Subcutaneous abdominal adipose tissue (tissue), 5 donors: ENCODE results near the gene SLC9A1.
"Not testable (repeated sequence)": the region's sequence is repeated elsewhere in the genome, so short reads cannot be mapped to it uniquely, and the experiment has no call there.

Experiments used
- H3K27ac ChIP-seq: one replicate; pipeline ENCODE4 v1.7.0; 2013; ENCODE audit warnings: low read depth, mild to moderate bottlenecking, inconsistent platforms, low read length, moderate library complexity
- H3K27me3 ChIP-seq, 5 donors: one replicate each; pipeline ENCODE4 v1.7.0; 2013; ENCODE audit warnings: low read length in 5 of 5, inconsistent platforms in 1 of 5; ENCODE audit not compliant: control insufficient read depth in 5 of 5, insufficient read depth in 4 of 5
- H3K36me3 ChIP-seq, 5 donors: one replicate each; pipeline ENCODE4 v1.7.0; 2013; ENCODE audit warnings: low read length in 5 of 5; ENCODE audit not compliant: control insufficient read depth in 5 of 5, insufficient read depth in 5 of 5
- H3K4me1 ChIP-seq, 5 donors: one replicate each; pipeline ENCODE4 v1.7.0; 2013; ENCODE audit warnings: low read length in 5 of 5, mild to moderate bottlenecking in 3 of 5, moderate library complexity in 1 of 5; ENCODE audit not compliant: control insufficient read depth in 5 of 5, insufficient read depth in 5 of 5
- H3K4me3 ChIP-seq, 5 donors: one replicate each; pipeline ENCODE4 v1.7.0; 2013; ENCODE audit warnings: low read length in 5 of 5, low read depth in 1 of 5
- H3K9ac ChIP-seq, 5 donors: one replicate each; pipeline ENCODE4 v1.7.0; 2013; ENCODE audit warnings: low read length in 5 of 5, mild to moderate bottlenecking in 4 of 5, moderate library complexity in 3 of 5
- H3K9me3 ChIP-seq, 5 donors: one replicate each; pipeline ENCODE4 v1.7.0; 2013; ENCODE audit warnings: low read length in 5 of 5; ENCODE audit not compliant: control insufficient read depth in 5 of 5
- donor health status: healthy.
- donor health status: healthy.
- donor health status: healthy.
- donor health status: healthy.
- donor health status: healthy.

The SLC9A1 gene

DNA sequence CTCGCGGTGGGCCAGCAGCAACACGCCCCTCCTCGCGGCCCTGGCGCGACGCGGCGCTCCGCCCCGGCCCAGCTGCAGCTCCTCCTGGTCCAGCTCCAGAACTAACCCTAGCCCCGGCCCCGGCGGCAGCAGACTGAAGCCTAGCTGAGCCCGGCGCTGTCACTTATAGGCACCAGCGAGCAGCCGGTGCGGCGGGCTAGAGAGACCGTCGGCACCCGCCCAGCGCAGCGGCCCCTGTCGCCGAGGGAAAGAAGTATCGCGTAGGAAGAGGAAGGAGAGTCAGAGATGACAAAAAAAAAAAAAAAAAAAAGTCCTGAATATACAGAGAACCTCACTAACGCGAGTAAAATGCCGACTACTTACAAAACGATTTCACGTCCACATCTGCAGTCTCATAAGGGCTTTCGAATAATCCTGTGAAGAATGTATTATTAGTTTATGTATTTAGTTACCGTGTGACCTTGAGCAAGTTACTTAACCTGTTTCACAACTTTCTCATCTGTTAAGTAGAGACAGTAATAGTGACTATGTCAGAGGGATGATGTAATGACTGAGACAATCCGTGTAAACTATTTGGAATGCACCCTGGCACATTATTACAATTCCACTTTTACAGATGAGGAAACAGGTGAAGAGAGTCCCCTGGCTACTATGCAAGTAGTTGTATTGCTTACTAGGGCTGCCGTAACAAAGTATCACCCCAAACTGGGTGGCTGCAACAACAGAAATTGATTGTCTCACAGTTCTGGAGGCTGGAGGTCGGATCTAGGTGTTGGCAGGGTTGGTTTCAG is at the start of gene SLC9A1:
Gene SLC9A1, minus strand, starts transcription at position 135 of the 791 bp plus-strand sequence. CDS start 791 bp downstream, outside the sequence.
- H3K27ac ChIP-seq: peak within 1 kb of the TSS; percentile 82
- peaks cover 0 to 3% (median 0%) of the 10 kb centered on the region in 5 donors for H3K27me3 ChIP-seq
- no peaks in the 10 kb centered on the region for H3K36me3 ChIP-seq
- peak within 1 kb of the TSS; percentile 78 to 92 (median 90) for H3K9ac ChIP-seq
- peak within 1 kb of the TSS; percentile 65 to 89 (median 75) for H3K4me3 ChIP-seq
- H3K9me3 ChIP-seq: no peaks in the 10 kb centered on the region
- peaks cover 25 to 38% (median 35%) of the 10 kb centered on the region in 5 donors for H3K4me1 ChIP-seq

DNA sequence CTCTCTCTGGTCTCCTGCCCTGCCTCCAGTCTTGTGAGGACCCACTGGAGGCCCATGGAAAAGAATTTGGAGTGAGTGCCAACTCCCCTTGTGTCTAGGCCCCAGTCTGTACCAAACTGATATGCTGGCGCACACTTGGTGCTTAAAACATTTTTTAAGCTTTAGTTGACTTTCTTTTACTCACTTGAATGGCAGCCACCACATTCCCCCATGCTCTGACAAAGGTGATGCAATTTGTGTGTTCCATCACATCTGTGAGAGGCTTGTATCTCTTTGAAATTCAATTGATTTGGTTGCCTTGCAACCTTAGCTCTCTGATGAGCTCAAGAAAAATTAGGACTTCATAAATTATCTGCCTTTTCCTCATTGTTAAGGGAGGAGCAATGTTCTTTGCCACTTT is 49.0 kb upstream of the SLC9A1 start:
- Histone ChIP-seq H3K4me1 (no peaks in the 10 kb centered on the region), H3K9me3 (no peaks in the 10 kb centered on the region), H3K36me3 (no peaks in the 10 kb centered on the region), H3K9ac (no peak overlapping the region), H3K27me3 (peaks cover 0 to 4% (median 0%) of the 10 kb centered on the region in 5 donors), H3K4me3 (no peak overlapping the region), H3K27ac (no peak overlapping the region)

DNA sequence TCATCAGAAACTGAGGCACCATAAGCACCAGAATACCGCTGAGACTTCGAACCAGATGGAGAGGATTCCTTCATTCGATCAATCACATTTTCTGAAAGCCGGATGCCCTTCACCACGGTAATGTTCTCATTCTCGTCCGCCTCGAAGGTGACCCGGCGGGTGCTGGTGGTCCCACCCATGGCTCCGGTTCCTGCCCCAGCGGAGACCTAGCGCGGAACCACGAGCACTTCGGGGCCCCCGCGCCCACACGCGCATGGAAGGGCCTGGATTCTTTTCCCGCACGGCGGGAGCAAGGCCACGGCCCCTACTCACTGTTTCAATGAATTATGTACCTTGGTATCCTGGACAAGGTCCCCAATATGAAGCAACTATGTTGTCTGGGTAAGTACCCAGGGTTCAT is 46.4 kb upstream of the SLC9A1 start:
- H3K4me3 ChIP-seq: no peak overlapping the region
- H3K36me3 ChIP-seq: no peaks in the 10 kb centered on the region
- H3K9me3 ChIP-seq: no peaks in the 10 kb centered on the region
- H3K4me1 ChIP-seq: no peaks in the 10 kb centered on the region
- no peak overlapping the region for H3K27ac ChIP-seq
- H3K9ac ChIP-seq: no peak overlapping the region
- H3K27me3 ChIP-seq: peaks cover 0 to 4% (median 0%) of the 10 kb centered on the region in 5 donors

DNA sequence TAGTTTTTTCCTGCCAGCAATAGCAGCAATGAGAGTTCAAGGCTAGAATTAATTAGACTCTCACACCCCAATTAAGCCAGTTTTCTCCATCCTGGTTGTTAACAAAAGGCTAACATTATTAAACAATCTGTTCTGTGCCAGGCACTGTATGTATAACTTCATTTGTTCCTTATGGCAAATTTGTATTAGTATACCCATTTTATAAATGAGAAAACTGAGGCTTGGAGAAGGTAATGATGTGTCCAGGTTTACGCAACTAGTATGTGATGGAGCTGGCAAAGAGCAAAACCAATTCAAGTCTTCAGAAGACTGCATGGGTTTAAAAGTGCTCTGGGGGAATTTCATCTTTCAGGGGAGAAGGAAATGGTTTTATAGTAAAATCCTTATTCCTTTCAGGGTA is 38.3 kb upstream of the SLC9A1 start:
- H3K9me3 ChIP-seq: no peaks in the 10 kb centered on the region
- no peak overlapping the region for H3K9ac ChIP-seq
- H3K4me3 ChIP-seq: no peak overlapping the region
- peaks cover 0 to 3% (median 0%) of the 10 kb centered on the region in 5 donors for H3K27me3 ChIP-seq
- no peaks in the 10 kb centered on the region for H3K4me1 ChIP-seq
- no peaks in the 10 kb centered on the region for H3K36me3 ChIP-seq
- no peak overlapping the region for H3K27ac ChIP-seq

DNA sequence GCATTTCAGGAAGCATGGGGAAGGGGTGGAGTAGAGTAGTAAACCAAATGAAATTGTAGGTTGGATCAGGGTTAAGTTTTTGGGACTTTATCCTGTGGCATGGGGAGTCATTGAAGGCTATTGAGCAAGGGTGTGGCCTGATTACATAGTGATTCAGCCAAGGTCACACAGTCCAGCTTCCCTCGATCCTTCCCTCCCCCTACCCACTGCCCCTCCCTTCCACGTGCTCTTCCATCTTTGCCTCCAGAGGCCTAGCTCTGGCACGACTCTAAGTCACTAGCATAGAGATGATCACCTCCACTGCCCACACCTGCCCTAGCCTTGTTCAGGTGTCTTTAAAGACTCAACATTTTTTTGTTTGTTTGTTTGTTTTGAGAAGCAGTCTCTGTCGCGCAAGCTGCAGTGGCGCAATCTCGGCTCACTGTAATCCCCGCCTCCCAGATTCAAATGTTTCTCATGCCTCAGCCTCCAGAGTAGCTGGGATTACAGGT is 37.2 kb upstream of the SLC9A1 start:
- H3K27me3 ChIP-seq: peaks cover 0 to 3% (median 0%) of the 10 kb centered on the region in 5 donors
- H3K4me3 ChIP-seq: no peak overlapping the region
- H3K4me1 ChIP-seq: no peaks in the 10 kb centered on the region
- H3K9ac ChIP-seq: no peak overlapping the region
- no peaks in the 10 kb centered on the region for H3K36me3 ChIP-seq
- no peak overlapping the region for H3K27ac ChIP-seq
- no peaks in the 10 kb centered on the region for H3K9me3 ChIP-seq

DNA sequence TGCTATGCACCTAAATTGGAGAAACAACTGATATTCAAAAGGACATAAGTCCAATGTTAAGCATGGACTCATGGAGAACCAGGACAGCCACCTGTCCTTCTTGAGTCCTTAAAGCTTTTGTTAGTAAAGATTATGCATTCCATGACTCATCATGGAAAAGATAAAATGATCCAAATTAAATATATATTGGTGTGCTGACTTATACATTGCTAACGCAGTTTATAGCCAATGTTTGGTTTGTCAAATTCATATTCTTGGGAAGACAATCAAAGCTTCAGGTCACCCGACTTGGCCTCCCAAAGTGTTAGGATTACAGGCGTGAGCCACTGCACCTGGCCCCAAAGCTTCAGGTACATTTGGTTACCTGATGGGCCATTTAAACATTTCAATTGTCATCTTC is 29.7 kb upstream of the SLC9A1 start:
- not testable (repeated sequence) for H3K4me3 ChIP-seq, H3K36me3 ChIP-seq, H3K9ac ChIP-seq, H3K27me3 ChIP-seq, H3K4me1 ChIP-seq, H3K27ac ChIP-seq
- H3K9me3 ChIP-seq: peaks cover 0 to 15% (median 7%) of the 10 kb centered on the region in 5 donors

DNA sequence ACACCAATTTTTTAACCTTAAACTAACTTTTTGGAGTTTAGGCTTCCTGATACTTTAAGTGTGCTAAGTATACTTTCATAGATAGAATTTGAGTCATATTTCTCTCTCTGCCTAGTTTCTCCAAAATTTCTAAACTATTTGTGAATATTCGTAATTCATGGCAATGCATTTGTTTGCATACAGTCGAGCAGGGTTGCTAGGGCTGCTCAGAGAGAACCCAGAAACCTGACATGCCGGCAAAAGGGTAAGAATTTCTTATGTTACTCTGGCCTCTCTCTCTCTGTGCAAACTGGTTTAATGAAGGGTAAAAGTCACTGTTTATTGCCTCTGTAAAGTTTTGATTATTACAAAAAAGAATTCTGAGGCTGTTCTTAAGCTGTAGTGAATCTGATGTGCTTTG is 25.1 kb upstream of the SLC9A1 start:
- Histone ChIP-seq H3K27ac (no peak overlapping the region), H3K4me1 (peaks cover 0 to 3% (median 0%) of the 10 kb centered on the region in 5 donors), H3K4me3 (no peak overlapping the region), H3K27me3 (no peaks in the 10 kb centered on the region), H3K36me3 (no peaks in the 10 kb centered on the region), H3K9ac (no peak overlapping the region), H3K9me3 (peaks cover 0 to 15% (median 7%) of the 10 kb centered on the region in 5 donors)

- Histone ChIP-seq H3K36me3 (no peaks in the 10 kb centered on the region), H3K4me3 (no peak overlapping the region), H3K9me3 (peaks cover 0 to 15% (median 7%) of the 10 kb centered on the region in 5 donors), H3K9ac (no peak overlapping the region), H3K27me3 (no peaks in the 10 kb centered on the region), H3K27ac (no peak overlapping the region), H3K4me1 (peaks cover 0 to 3% (median 0%) of the 10 kb centered on the region in 5 donors)
Measured at GRCh38 chr1:27179379-27179778, 24.5 kb upstream of the SLC9A1 start.

- H3K9me3 ChIP-seq: peaks cover 0 to 8% (median 5%) of the 10 kb centered on the region in 5 donors
- no peak overlapping the region for H3K27ac ChIP-seq
- H3K9ac ChIP-seq: no peak overlapping the region
- no peaks in the 10 kb centered on the region for H3K27me3 ChIP-seq
- peaks cover 0 to 3% (median 0%) of the 10 kb centered on the region in 5 donors for H3K4me1 ChIP-seq
- H3K4me3 ChIP-seq: no peak overlapping the region
- no peaks in the 10 kb centered on the region for H3K36me3 ChIP-seq
Measured at GRCh38 chr1:27176954-27177353, 22.0 kb upstream of the SLC9A1 start.

GRCh38 chr1:27176323-27176722 is 21.4 kb upstream of the SLC9A1 start:
- no peak overlapping the region for H3K4me3 ChIP-seq
- H3K27me3 ChIP-seq: no peaks in the 10 kb centered on the region
- H3K9ac ChIP-seq: peak overlapping the region in 1 of 5 donors; percentile 45
- H3K4me1 ChIP-seq: peaks cover 0 to 3% (median 0%) of the 10 kb centered on the region in 5 donors
- peaks cover 0 to 8% (median 4%) of the 10 kb centered on the region in 5 donors for H3K9me3 ChIP-seq
- H3K36me3 ChIP-seq: no peaks in the 10 kb centered on the region
- H3K27ac ChIP-seq: no peak overlapping the region
